ENCODE results near the gene ARMC6. TPM values are rescaled to one million over a fixed set of nuclear protein-coding genes. Genes with fewer than 3 reads are reported as not detected.

ARMC6 gene
- total RNA-seq, 4 donors from 2014 or later = 15.9 to 24.0 (median 19.2) TPM

- Histone ChIP-seq H3K36me3 (peaks cover 0 to 37% of the 10 kb centered on the region in 2 donors), H3K4me1 (peaks cover 0 to 46% (median 14%) of the 10 kb centered on the region in 3 donors), H3K4me3 (peak overlapping the region; percentile 70 to 95), H3K27me3 (no peaks in the 10 kb centered on the region), H3K27ac (peak overlapping the region; percentile 82 to 98 (median 96)), H3K9me3 (no peaks in the 10 kb centered on the region)
- peak; percentile 75 for ATAC-seq
- TF ChIP-seq POLR2AphosphoS5 (IDR thresholded peaks at IDR 0.05) (no peak), POLR2A (IDR thresholded peaks at IDR 0.05) (no peak), EP300 (IDR thresholded peaks at IDR 0.05) (no peak), CTCF (IDR thresholded peaks at IDR 0.05) (no peak)
- 0% methylated on average over 8 to 10 of the region's 31 CpGs for WGBS, 2 donors (ENCODE audit: low coverage in 1 of 2)
Measured at GRCh38 chr19:19032420-19033175, 805 bp upstream of the ARMC6 start.

GRCh38 chr19:19033176-19033425 lies 302 bp upstream of the ARMC6 start:
- no peak for ATAC-seq
- peaks cover 0 to 46% (median 14%) of the 10 kb centered on the region in 3 donors for H3K4me1 ChIP-seq
- WGBS, 2 donors (ENCODE audit: low coverage in 1 of 2) = 0 to 2% methylated on average over 1 to 11 of the region's 32 CpGs

GRCh38 chr19:19034204-19034624 lies 811 bp downstream of the ARMC6 start:
- 1 to 6% methylated on average over 7 to 10 of the region's 10 CpGs for WGBS, 2 donors (ENCODE audit: low coverage in 1 of 2)
- peak overlapping the region in 3 of 4 donors; percentile 95 to 98 (median 97) for H3K27ac ChIP-seq
- H3K4me3 ChIP-seq = peak overlapping the region; percentile 70 to 95
- H3K27me3 ChIP-seq = no peaks in the 10 kb centered on the region
- peaks cover 0 to 46% (median 14%) of the 10 kb centered on the region in 3 donors for H3K4me1 ChIP-seq
- no peak for ATAC-seq
- TF ChIP-seq POLR2A (IDR thresholded peaks at IDR 0.05) = no peak
- no peak for TF ChIP-seq EP300 (IDR thresholded peaks at IDR 0.05)
- TF ChIP-seq POLR2AphosphoS5 (IDR thresholded peaks at IDR 0.05) = no peak
- no peak for TF ChIP-seq CTCF (IDR thresholded peaks at IDR 0.05)
- H3K36me3 ChIP-seq = peaks cover 0 to 31% of the 10 kb centered on the region in 2 donors
- H3K9me3 ChIP-seq = no peaks in the 10 kb centered on the region

More at GRCh38 chr19:19033176-19033425, 302 bp upstream of the ARMC6 start:
- peak overlapping the region; percentile 70 to 95 for H3K4me3 ChIP-seq
- H3K27me3 ChIP-seq = no peaks in the 10 kb centered on the region
- H3K36me3 ChIP-seq = peaks cover 0 to 37% of the 10 kb centered on the region in 2 donors
- TF ChIP-seq POLR2AphosphoS5 (IDR thresholded peaks at IDR 0.05) = no peak
- TF ChIP-seq CTCF (IDR thresholded peaks at IDR 0.05) = no peak
- TF ChIP-seq POLR2A (IDR thresholded peaks at IDR 0.05) = no peak
- no peak for TF ChIP-seq EP300 (IDR thresholded peaks at IDR 0.05)
- peak overlapping the region; percentile 82 to 98 (median 96) for H3K27ac ChIP-seq
- no peaks in the 10 kb centered on the region for H3K9me3 ChIP-seq

- H3K36me3 ChIP-seq = peaks cover 0 to 36% of the 10 kb centered on the region in 2 donors
- H3K9me3 ChIP-seq = no peaks in the 10 kb centered on the region
- no peaks in the 10 kb centered on the region for H3K27me3 ChIP-seq
- peak overlapping the region in 2 of 4 donors; percentile 5 to 64 for H3K27ac ChIP-seq
- H3K4me1 ChIP-seq = peaks cover 0 to 20% (median 3%) of the 10 kb centered on the region in 3 donors
- TF ChIP-seq POLR2A (IDR thresholded peaks at IDR 0.05) (no peak), POLR2AphosphoS5 (IDR thresholded peaks at IDR 0.05) (no peak), CTCF (IDR thresholded peaks at IDR 0.05) (no peak), EP300 (IDR thresholded peaks at IDR 0.05) (no peak)
- WGBS, 2 donors (ENCODE audit: low coverage in 1 of 2) = 72 to 80% methylated on average over 3 to 4 of the region's 4 CpGs
- no peak for ATAC-seq
- no peak overlapping the region for H3K4me3 ChIP-seq
Measured at GRCh38 chr19:19039901-19040300, 6.5 kb downstream of the ARMC6 start.

GRCh38 chr19:19040417-19040816 lies 7.0 kb downstream of the ARMC6 start:
- H3K4me3 ChIP-seq = no peak overlapping the region
- H3K27me3 ChIP-seq = no peaks in the 10 kb centered on the region
- TF ChIP-seq POLR2AphosphoS5 (IDR thresholded peaks at IDR 0.05) (peak; percentile 28), CTCF (IDR thresholded peaks at IDR 0.05) (no peak), EP300 (IDR thresholded peaks at IDR 0.05) (no peak), POLR2A (IDR thresholded peaks at IDR 0.05) (no peak)
- no peaks in the 10 kb centered on the region for H3K9me3 ChIP-seq
- H3K27ac ChIP-seq = peak overlapping the region in 2 of 4 donors; percentile 33 to 64
- WGBS, 2 donors (ENCODE audit: low coverage in 1 of 2) = 28 to 42% methylated on average over 5 to 7 of the region's 7 CpGs
- peak; percentile 87 for ATAC-seq
- H3K4me1 ChIP-seq = peaks cover 0 to 15% (median 3%) of the 10 kb centered on the region in 3 donors
- peaks cover 0 to 40% of the 10 kb centered on the region in 2 donors for H3K36me3 ChIP-seq

Measured in gastroesophageal sphincter (tissue), 4 donors.